Activated CD8-positive, alpha-beta memory T cell treated with anti-CD3 and anti-CD28 coated beads for 48 hours (primary cell): ENCODE data around the gene GPC2.
"Not testable (repeated sequence)": the region's sequence is repeated elsewhere in the genome, so short reads cannot be mapped to it uniquely, and the experiment has no call there.

Experiments
- DNase-seq, 3 experiments: peaks; one replicate each; pipeline ENCODE4 v3.0.0-alpha.2; 2020; ENCODE audit warnings: low read depth in 2 of 3, low spot score in 2 of 3

GPC2 gene

GRCh38 chr7:100177045-100178001 lies at the start of gene GPC2, which contains the start of gene STAG3:
Gene GPC2, minus strand, starts transcription at chr7:100177381. Its CDS starts 182 bp downstream, at chr7:100177199.
Gene STAG3, plus strand, starts transcription at chr7:100177918. Its CDS starts 2,639 bp downstream, at chr7:100180557.
- peak; percentile 89 to 96 (median 96) for DNase-seq

GRCh38 chr7:100224891-100225290 lies 47.7 kb upstream of the GPC2 start:
- not testable (repeated sequence) for DNase-seq

- not testable (repeated sequence) for DNase-seq
Observed at GRCh38 chr7:100223376-100223927, 46.3 kb upstream of the GPC2 start.

GRCh38 chr7:100222445-100223132 lies 45.4 kb upstream of the GPC2 start:
- DNase-seq = no peak

- DNase-seq = no peak
Observed at GRCh38 chr7:100221767-100222444, 44.7 kb upstream of the GPC2 start.

DNA sequence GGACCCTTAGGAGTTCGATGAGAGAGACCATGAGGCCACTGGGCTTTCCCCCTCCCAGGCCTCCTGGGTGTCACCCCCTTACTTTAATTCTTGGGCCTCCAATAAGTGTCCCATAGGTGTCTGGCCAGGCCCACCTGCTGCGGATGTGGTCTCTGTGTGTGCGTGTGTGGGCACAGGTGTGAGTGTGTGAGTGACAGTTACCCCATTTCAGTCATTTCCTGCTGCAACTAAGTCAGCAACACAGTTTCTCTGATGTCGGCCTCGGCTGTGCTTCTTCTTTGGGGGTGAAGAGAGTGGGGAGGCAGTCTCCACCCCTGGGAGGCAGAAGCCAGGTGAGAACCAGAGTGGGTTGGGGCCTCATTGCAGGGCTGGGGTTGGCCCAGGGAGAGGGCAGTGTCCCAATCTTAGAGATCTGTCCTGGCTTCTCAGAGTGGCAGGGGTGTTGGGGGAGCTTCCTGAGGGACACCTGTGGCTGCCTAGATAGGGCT lies 44.1 kb upstream of the GPC2 start:
- DNase-seq = peak in 1 of 3 experiments; percentile 30

DNA sequence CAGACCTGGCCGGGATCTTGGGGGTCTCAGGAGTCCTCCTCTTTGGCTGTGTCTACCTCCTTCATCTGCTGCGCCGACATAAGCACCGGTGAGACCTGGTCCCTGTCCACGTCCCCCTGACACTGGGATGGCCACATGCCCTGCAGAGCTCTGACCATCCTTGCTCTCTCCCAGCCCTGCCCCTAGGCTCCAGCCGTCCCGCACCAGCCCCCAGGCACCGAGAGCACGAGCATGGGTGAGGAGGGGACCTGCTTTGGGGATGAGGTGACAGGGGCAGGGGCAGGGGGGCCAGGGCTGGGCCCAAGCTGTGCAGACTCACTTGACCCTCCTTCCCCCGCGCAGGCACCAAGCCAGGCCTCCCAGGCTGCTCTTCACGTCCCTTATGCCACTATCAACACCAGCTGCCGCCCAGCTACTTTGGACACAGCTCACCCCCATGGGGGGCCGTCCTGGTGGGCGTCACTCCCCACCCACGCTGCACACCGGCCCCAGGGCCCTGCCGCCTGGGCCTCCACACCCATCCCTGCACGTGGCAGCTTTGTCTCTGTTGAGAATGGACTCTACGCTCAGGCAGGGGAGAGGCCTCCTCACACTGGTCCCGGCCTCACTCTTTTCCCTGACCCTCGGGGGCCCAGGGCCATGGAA lies 43.5 kb upstream of the GPC2 start:
- DNase-seq = peak in 1 of 3 experiments; percentile 49

GRCh38 chr7:100219801-100220585 lies 42.8 kb upstream of the GPC2 start, which contains the start of gene PVRIG:
Gene PVRIG, plus strand, starts transcription at chr7:100219949. Its CDS starts 22 bp downstream, at chr7:100219971.
- not testable (repeated sequence) for DNase-seq

- no peak for DNase-seq
Observed at GRCh38 chr7:100219271-100219737, 42.1 kb upstream of the GPC2 start.

DNA sequence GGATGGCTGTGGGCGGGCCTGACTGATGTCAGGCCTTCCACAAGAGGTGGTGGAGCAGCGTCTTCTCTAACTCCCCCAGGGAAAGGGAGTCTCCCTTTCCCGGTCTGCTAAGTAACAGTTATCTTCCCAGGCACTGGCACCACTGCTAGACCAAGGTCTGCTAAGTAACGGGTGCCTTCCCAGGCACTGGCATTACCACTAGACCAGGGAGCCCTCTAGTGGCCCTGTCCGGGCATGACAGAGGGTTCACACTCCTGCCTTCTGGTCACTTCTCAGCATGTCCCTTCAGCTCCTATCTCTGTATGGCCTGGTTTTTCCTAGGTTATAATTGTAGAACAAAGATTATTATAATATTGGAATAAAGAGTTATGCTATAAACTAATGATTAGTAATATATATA lies 40.8 kb upstream of the GPC2 start:
- peak in 2 of 3 experiments; percentile 60 to 66 for DNase-seq

- no peak for DNase-seq
Observed at GRCh38 chr7:100215895-100216294, 38.7 kb upstream of the GPC2 start.

GRCh38 chr7:100214356-100214755 lies 37.2 kb upstream of the GPC2 start:
- not testable (repeated sequence) for DNase-seq

GRCh38 chr7:100213672-100214071 lies 36.5 kb upstream of the GPC2 start:
- no peak for DNase-seq

DNA sequence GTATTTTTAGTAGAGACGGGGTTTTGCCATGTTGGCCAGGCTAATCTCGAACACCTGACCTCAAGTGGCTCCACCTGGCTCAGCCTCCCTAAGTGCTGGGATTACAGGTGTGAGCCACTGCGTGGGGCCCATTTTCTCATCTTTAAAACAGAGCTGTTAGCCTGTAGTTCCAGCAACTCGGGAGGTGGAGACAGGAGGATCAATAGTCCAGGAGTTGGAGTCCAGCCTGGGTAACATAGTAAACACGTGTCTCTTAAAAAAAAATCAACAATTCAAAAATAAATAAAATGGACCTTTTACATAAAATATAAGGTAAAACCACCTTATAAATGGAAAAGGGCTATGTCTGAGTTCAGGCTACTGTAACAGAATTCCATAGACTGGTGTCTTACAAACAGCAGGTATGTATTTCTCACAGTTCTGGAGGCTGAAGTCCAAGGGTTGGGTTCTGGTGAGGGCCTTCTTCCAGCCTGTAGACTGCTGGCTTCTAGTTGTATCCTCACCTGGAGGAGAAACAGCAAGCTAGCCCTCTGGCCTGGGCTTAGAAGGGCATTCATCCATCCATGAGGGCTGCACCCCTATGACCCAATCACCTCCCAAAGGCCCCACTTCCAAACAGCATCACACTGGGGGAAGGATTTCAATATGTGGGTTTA lies 35.6 kb upstream of the GPC2 start:
- no peak for DNase-seq

DNA sequence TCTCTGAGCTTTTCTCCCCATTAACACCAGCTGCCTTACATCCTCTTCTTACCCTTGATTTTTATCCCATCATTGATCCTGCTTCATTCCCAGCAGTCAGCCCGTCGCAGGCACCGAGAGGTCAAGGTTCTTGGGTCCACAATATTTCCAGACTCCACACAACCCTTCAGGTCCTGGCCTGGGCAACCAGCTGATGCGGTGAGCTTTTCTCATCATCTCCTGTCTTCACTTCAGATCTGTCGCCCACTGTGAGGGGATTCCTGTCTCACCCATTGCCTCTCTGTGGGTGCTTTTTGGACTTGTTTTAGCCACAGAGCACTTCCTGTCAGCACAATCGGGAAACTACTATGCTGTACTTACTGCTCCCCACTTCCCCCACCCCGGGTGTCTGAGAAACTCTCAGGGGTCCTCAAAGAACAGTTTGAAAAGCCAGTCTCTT lies 34.2 kb upstream of the GPC2 start:
- peak in 1 of 3 experiments; percentile 20 for DNase-seq

GRCh38 chr7:100210805-100211204 lies 33.6 kb upstream of the GPC2 start:
- no peak for DNase-seq

- no peak for DNase-seq
Observed at GRCh38 chr7:100209493-100209892, 32.3 kb upstream of the GPC2 start.

DNA sequence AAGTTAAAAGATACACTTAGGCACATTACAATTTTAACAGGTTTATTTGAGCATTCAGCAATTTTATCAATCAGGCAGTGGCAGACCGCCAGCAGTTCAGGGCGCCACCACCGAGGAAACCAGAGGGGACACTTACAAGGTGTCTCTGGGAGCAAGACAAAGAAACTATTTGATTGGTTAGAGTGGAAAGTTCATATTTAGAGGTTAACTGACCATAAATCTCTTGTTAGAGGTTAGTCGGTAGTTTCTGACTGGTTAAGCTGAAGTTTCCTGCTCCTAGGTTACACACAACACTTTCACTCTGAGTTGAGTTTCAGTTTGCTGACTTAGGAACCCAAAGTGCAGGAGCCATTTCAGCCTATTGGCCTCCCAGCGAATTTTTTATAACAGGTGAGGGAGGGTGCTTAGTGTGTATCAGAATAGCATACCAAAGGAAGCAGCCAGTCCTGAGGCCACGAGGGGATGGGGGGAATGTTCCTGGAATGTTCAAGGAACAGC lies 31.8 kb upstream of the GPC2 start:
- peak in 1 of 3 experiments; percentile 31 for DNase-seq
